Fibroblast of mammary gland (primary cell): ENCODE results near the gene MLC1.

Experiments
- DNase-seq: peaks from one replicate; pipeline ENCODE4 v3.0.0-alpha.2; 2010; ENCODE audit warnings: low read depth
- H3K4me3 ChIP-seq: 2 replicates; pipeline ENCODE4 v1.5.1; 2011; ENCODE audit warnings: low read depth, mild to moderate bottlenecking, low read length, moderate library complexity; ENCODE audit not compliant: control insufficient read depth
- TF ChIP-seq, protein P1 (sequence below): conservative IDR thresholded peaks from 2 replicates; pipeline ENCODE4 v1.5.1; 2011; ENCODE audit warnings: low read depth, low read length, inconsistent platforms; ENCODE audit not compliant: control insufficient read depth, insufficient read depth

The MLC1 gene

GRCh38 chr22:50047346-50047745, 37.9 kb downstream of the MLC1 start:
- TF ChIP-seq, protein P1, sequence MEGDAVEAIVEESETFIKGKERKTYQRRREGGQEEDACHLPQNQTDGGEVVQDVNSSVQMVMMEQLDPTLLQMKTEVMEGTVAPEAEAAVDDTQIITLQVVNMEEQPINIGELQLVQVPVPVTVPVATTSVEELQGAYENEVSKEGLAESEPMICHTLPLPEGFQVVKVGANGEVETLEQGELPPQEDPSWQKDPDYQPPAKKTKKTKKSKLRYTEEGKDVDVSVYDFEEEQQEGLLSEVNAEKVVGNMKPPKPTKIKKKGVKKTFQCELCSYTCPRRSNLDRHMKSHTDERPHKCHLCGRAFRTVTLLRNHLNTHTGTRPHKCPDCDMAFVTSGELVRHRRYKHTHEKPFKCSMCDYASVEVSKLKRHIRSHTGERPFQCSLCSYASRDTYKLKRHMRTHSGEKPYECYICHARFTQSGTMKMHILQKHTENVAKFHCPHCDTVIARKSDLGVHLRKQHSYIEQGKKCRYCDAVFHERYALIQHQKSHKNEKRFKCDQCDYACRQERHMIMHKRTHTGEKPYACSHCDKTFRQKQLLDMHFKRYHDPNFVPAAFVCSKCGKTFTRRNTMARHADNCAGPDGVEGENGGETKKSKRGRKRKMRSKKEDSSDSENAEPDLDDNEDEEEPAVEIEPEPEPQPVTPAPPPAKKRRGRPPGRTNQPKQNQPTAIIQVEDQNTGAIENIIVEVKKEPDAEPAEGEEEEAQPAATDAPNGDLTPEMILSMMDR = no peak
- H3K4me3 ChIP-seq = no peak overlapping the region
- DNase-seq = no peak

- no peak for DNase-seq
- no peak overlapping the region for H3K4me3 ChIP-seq
- TF ChIP-seq, protein P1 = no peak
Observed at GRCh38 chr22:50046481-50047245, 38.6 kb downstream of the MLC1 start.

GRCh38 chr22:50046019-50046415, 39.2 kb downstream of the MLC1 start:
- TF ChIP-seq, protein P1 = no peak
- no peak for DNase-seq
- H3K4me3 ChIP-seq = no peak overlapping the region

- H3K4me3 ChIP-seq = no peak overlapping the region
- TF ChIP-seq, protein P1 = no peak
- no peak for DNase-seq
Observed at GRCh38 chr22:50045211-50046018, 39.8 kb downstream of the MLC1 start.

GRCh38 chr22:50044485-50045118, 40.6 kb downstream of the MLC1 start:
- TF ChIP-seq, protein P1 = no peak
- no peak overlapping the region for H3K4me3 ChIP-seq
- DNase-seq = no peak

GRCh38 chr22:50041361-50042065, 43.7 kb downstream of the MLC1 start:
- DNase-seq = no peak
- H3K4me3 ChIP-seq = no peak overlapping the region
- TF ChIP-seq, protein P1 = no peak
